Measurements from ENCODE around the gene NOCT. TPM values are rescaled to one million over a fixed set of nuclear protein-coding genes. Genes with fewer than 3 reads are reported as not detected.

NOCT gene
- total and polyA plus RNA-seq, 2 donors (not counting 3 experiments of a cell fraction or from before 2014, with no cell fraction given): 7.6 to 20.1 TPM

DNA sequence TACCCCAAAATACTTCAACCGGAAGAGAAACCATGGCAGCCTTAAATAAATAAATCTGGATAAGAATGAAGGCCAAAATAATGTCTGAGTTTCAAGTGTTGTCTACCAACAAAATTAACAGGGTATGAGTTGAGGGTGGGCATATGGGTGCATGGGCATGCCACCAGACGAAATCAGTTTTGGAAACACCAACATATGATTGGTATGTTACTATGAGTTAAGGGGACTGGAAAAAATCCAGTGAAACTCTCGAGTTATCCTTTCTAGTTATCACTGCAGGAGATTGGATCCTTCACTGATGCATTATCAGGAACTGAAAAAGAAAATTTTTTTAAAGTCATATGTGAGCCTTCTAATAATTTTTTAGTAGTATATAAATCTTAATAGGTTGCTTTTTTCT is 32.4 kb downstream of the NOCT start:
- no peak for TF ChIP-seq POLR2AphosphoS5 (IDR thresholded peaks at IDR 0.05; ENCODE audit: insufficient read depth, low read depth, low read length)
- TF ChIP-seq, protein P1, sequence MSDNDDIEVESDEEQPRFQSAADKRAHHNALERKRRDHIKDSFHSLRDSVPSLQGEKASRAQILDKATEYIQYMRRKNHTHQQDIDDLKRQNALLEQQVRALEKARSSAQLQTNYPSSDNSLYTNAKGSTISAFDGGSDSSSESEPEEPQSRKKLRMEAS (IDR thresholded peaks at IDR 0.05; ENCODE audit: insufficient read depth, insufficient read length): no peak
- no peak for TF ChIP-seq GATA2 (IDR thresholded peaks at IDR 0.05; ENCODE audit: insufficient read depth, insufficient read length, low read depth, low read length)
- TF ChIP-seq FOS (IDR thresholded peaks at IDR 0.05; ENCODE audit: borderline replicate concordance, insufficient read depth, low read length): no peak
- no peak for TF ChIP-seq EZH2 (IDR thresholded peaks at IDR 0.05; ENCODE audit: borderline replicate concordance, low read depth, low read length, severe bottlenecking)
- TF ChIP-seq POLR2A (IDR thresholded peaks at IDR 0.05; ENCODE audit: low read depth, low read length): no peak
- Histone ChIP-seq H3K4me1 (ENCODE audit: control insufficient read depth, extremely low read depth, insufficient read depth, low read length) (peaks cover 3% of the 10 kb centered on the region), H3K27me3 (ENCODE audit: control insufficient read depth in 2 of 2, insufficient read depth in 2 of 2, low read length in 2 of 2) (no peaks in the 10 kb centered on the region), H3K4me2 (ENCODE audit: insufficient read depth, low read length) (no peak overlapping the region), H2AFZ (ENCODE audit: low read depth, low read length) (no peak overlapping the region), H4K20me1 (replicated peaks; ENCODE audit: control insufficient read depth, extremely low read depth, insufficient read depth, low read length) (no peaks in the 10 kb centered on the region), H3K9ac (replicated peaks; ENCODE audit: extremely low read depth, insufficient read depth, low read length) (no peak overlapping the region), H3K27ac (ENCODE audit: insufficient read depth, low read depth, low read length) (no peak overlapping the region), H3K9me1 (replicated peaks; ENCODE audit: control insufficient read depth, extremely low read depth, insufficient read depth, low read length) (no peaks in the 10 kb centered on the region), H3K9me3 (replicated peaks; ENCODE audit: control insufficient read depth, insufficient read depth, low read length) (no peaks in the 10 kb centered on the region), H3K36me3 (ENCODE audit: control insufficient read depth in 2 of 2, extremely low read depth in 1 of 2, insufficient read depth in 2 of 2, low read length in 2 of 2) (peaks cover 6% of the 10 kb centered on the region in 2 experiments), H3K4me3 (replicated peaks in 1 of 3; ENCODE audit: insufficient read depth in 1 of 3, low read depth in 1 of 3, low read length in 3 of 3) (no peak overlapping the region), H3K79me2 (ENCODE audit: control insufficient read depth, insufficient read depth, low read length) (peaks cover 8% of the 10 kb centered on the region)
- BruUV-seq (replicated peaks): no TSS peak
- intact Hi-C loops (cut with micrococcal nuclease) (no loop called here), dilution Hi-C loops (cut with MboI; ENCODE audit: extremely low pct_ligation_motif_present, low sequenced_read_pairs) (no loop called here)
- ChIA-PET CTCF (no interaction called here), POLR2A (no interaction called here)
- DNase-seq (ENCODE audit: low read depth, low spot score) (no peak), FAIRE-seq (no peak)

GRCh38 chr4:139050446-139050845 is 34.9 kb downstream of the NOCT start:
- no peak for TF ChIP-seq EZH2 (IDR thresholded peaks at IDR 0.05; ENCODE audit: borderline replicate concordance, low read depth, low read length, severe bottlenecking)
- no peak for TF ChIP-seq JUN (IDR thresholded peaks at IDR 0.05; ENCODE audit: borderline replicate concordance, insufficient read depth, insufficient read length, low read depth)
- TF ChIP-seq POLR2AphosphoS5 (IDR thresholded peaks at IDR 0.05; ENCODE audit: insufficient read depth, low read depth, low read length): no peak
- no peak for TF ChIP-seq MYC (IDR thresholded peaks at IDR 0.05; ENCODE audit: low read depth, low read length)
- TF ChIP-seq, protein P2, sequence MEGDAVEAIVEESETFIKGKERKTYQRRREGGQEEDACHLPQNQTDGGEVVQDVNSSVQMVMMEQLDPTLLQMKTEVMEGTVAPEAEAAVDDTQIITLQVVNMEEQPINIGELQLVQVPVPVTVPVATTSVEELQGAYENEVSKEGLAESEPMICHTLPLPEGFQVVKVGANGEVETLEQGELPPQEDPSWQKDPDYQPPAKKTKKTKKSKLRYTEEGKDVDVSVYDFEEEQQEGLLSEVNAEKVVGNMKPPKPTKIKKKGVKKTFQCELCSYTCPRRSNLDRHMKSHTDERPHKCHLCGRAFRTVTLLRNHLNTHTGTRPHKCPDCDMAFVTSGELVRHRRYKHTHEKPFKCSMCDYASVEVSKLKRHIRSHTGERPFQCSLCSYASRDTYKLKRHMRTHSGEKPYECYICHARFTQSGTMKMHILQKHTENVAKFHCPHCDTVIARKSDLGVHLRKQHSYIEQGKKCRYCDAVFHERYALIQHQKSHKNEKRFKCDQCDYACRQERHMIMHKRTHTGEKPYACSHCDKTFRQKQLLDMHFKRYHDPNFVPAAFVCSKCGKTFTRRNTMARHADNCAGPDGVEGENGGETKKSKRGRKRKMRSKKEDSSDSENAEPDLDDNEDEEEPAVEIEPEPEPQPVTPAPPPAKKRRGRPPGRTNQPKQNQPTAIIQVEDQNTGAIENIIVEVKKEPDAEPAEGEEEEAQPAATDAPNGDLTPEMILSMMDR (IDR thresholded peaks at IDR 0.05; ENCODE audit: extremely low read depth in 1 of 2, insufficient read depth in 1 of 2, low read depth in 1 of 2, low read length in 2 of 2): no peak
- no peak for TF ChIP-seq FOS (IDR thresholded peaks at IDR 0.05; ENCODE audit: borderline replicate concordance, insufficient read depth, low read length)
- no peak for TF ChIP-seq GATA2 (IDR thresholded peaks at IDR 0.05; ENCODE audit: insufficient read depth, insufficient read length, low read depth, low read length)
- TF ChIP-seq, protein P1 (IDR thresholded peaks at IDR 0.05; ENCODE audit: insufficient read depth, insufficient read length): no peak
- no peak for TF ChIP-seq POLR2A (IDR thresholded peaks at IDR 0.05; ENCODE audit: low read depth, low read length)
- H2AFZ ChIP-seq (ENCODE audit: low read depth, low read length): no peak overlapping the region
- no peaks in the 10 kb centered on the region for H3K27me3 ChIP-seq (ENCODE audit: control insufficient read depth in 2 of 2, insufficient read depth in 2 of 2, low read length in 2 of 2)
- CTCF ChIA-PET: interaction anchor here (1.0 to 2.5 kb wide), 2 partner anchors 10 to 20 kb away, joined by 3 to 14 read pairs; no protein-coding TSS in a partner anchor
- dilution Hi-C loops (cut with MboI; ENCODE audit: extremely low pct_ligation_motif_present, low sequenced_read_pairs): no loop called here
- no peak overlapping the region for H3K4me2 ChIP-seq (ENCODE audit: insufficient read depth, low read length)
- peaks cover 0 to 2% of the 10 kb centered on the region in 2 experiments for H3K36me3 ChIP-seq (ENCODE audit: control insufficient read depth in 2 of 2, extremely low read depth in 1 of 2, insufficient read depth in 2 of 2, low read length in 2 of 2)
- FAIRE-seq (no peak), DNase-seq (ENCODE audit: low read depth, low spot score) (no peak)
- intact Hi-C loops (cut with micrococcal nuclease): no loop called here
- H3K9ac ChIP-seq (replicated peaks; ENCODE audit: extremely low read depth, insufficient read depth, low read length): no peak overlapping the region
- H3K79me2 ChIP-seq (ENCODE audit: control insufficient read depth, insufficient read depth, low read length): peaks cover 8% of the 10 kb centered on the region
- H4K20me1 ChIP-seq (replicated peaks; ENCODE audit: control insufficient read depth, extremely low read depth, insufficient read depth, low read length): no peaks in the 10 kb centered on the region
- H3K4me1 ChIP-seq (ENCODE audit: control insufficient read depth, extremely low read depth, insufficient read depth, low read length): peaks cover 5% of the 10 kb centered on the region
- no peaks in the 10 kb centered on the region for H3K9me3 ChIP-seq (replicated peaks; ENCODE audit: control insufficient read depth, insufficient read depth, low read length)
- BruUV-seq (replicated peaks): no TSS peak
- POLR2A ChIA-PET: interaction anchor here (0.7 to 0.8 kb wide), 2 partner anchors 11 to 567 kb away, joined by 6 to 7 read pairs; no protein-coding TSS in a partner anchor
- H3K27ac ChIP-seq (ENCODE audit: insufficient read depth, low read depth, low read length): no peak overlapping the region
- no peaks in the 10 kb centered on the region for H3K9me1 ChIP-seq (replicated peaks; ENCODE audit: control insufficient read depth, extremely low read depth, insufficient read depth, low read length)
- no peak overlapping the region for H3K4me3 ChIP-seq (replicated peaks in 1 of 3; ENCODE audit: insufficient read depth in 1 of 3, low read depth in 1 of 3, low read length in 3 of 3)

Measured in endothelial cell of umbilical vein (primary cell).